ENCODE data around the gene KIAA0930.

Gene KIAA0930

GRCh38 chr22:45224988-45225731 lies 15.5 kb downstream of the KIAA0930 start:
- H3K4me3 ChIP-seq (ENCODE audit: low read depth, low read length) = no peak overlapping the region
- no peak for DNase-seq
- H3K36me3 ChIP-seq (replicated peaks) = no peaks in the 10 kb centered on the region
- H3K27ac ChIP-seq = no peak overlapping the region
- in situ Hi-C loops (cut with HindIII; ENCODE audit: low pct_ligation_motif_present, low sequenced_read_pairs) = no loop called here
- TF ChIP-seq, protein P1, sequence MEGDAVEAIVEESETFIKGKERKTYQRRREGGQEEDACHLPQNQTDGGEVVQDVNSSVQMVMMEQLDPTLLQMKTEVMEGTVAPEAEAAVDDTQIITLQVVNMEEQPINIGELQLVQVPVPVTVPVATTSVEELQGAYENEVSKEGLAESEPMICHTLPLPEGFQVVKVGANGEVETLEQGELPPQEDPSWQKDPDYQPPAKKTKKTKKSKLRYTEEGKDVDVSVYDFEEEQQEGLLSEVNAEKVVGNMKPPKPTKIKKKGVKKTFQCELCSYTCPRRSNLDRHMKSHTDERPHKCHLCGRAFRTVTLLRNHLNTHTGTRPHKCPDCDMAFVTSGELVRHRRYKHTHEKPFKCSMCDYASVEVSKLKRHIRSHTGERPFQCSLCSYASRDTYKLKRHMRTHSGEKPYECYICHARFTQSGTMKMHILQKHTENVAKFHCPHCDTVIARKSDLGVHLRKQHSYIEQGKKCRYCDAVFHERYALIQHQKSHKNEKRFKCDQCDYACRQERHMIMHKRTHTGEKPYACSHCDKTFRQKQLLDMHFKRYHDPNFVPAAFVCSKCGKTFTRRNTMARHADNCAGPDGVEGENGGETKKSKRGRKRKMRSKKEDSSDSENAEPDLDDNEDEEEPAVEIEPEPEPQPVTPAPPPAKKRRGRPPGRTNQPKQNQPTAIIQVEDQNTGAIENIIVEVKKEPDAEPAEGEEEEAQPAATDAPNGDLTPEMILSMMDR (IDR thresholded peaks at IDR 0.05; ENCODE audit: low read depth, low read length, missing control alignments) = no peak
- no peaks in the 10 kb centered on the region for H3K27me3 ChIP-seq (replicated peaks)

DNA sequence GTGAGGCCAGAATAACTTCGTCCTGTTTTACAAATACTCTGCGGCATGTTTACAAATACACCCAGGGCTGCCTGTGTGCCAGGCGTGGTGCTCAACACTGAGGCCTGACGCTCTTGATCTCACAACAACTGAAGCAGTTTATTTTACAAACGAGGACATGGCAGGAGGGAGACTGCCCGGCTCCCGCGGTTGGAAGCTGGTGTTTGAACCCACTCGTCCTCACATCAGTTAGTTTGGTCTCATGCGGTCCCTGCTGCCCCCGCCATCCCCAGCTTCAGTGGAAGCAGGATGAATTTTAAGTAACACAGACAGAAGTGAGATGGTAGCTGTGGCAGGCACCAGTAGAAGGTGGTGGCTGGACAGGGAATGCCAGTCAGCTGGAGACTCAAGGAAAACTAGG lies 16.4 kb downstream of the KIAA0930 start:
- in situ Hi-C loops (cut with HindIII; ENCODE audit: low pct_ligation_motif_present, low sequenced_read_pairs) = no loop called here

DNA sequence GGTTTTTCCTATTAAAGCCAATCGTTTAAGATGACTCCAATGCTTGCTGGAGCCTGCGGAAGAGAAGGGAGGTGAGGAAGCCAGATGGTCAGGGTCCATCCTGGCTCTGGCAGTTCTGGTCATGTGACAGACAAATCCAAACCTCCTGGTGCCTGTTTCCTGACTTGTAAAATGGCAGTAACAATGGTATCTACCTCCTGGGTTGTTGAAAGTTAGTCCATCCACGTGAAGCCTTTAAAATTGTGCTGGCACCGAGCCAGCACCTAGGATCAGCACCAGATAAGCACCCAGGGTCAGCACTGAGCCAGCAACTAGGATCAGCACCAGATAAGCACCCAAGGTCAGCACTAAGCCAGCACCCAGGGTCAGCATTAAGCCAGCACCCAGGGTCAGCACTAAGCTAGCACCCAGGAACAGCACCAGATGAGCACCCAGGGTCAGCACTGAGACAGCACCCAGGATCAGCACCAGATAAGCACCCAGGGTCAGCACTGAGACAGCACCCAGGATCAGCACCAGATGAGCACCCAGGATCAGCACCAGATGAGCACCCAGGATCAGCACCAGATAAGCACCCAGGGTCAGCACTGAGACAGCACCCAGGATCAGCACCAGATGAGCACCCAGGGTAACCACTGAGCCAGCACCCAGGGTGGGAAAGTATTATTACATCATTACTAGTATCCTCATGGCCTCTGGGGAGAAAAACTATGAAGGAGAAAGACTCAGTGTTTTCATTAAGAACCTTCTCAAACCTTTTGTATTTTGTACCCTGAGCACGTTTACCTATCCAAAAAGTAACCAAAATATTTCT lies 17.2 kb downstream of the KIAA0930 start:
- Histone ChIP-seq H3K27me3 (replicated peaks) (no peaks in the 10 kb centered on the region), H3K27ac (no peak overlapping the region), H3K36me3 (replicated peaks) (no peaks in the 10 kb centered on the region), H3K4me3 (ENCODE audit: low read depth, low read length) (no peak overlapping the region)
- TF ChIP-seq, protein P1 (IDR thresholded peaks at IDR 0.05; ENCODE audit: low read depth, low read length, missing control alignments) = no peak
- in situ Hi-C loops (cut with HindIII; ENCODE audit: low pct_ligation_motif_present, low sequenced_read_pairs) = no loop called here
- no peak for DNase-seq

More for the DNA sequence above, 16.4 kb downstream of the KIAA0930 start:
- TF ChIP-seq, protein P1 (IDR thresholded peaks at IDR 0.05; ENCODE audit: low read depth, low read length, missing control alignments) = no peak
- Histone ChIP-seq H3K27ac (no peak overlapping the region), H3K36me3 (replicated peaks) (no peaks in the 10 kb centered on the region), H3K4me3 (ENCODE audit: low read depth, low read length) (no peak overlapping the region), H3K27me3 (replicated peaks) (no peaks in the 10 kb centered on the region)
- DNase-seq = no peak

DNA sequence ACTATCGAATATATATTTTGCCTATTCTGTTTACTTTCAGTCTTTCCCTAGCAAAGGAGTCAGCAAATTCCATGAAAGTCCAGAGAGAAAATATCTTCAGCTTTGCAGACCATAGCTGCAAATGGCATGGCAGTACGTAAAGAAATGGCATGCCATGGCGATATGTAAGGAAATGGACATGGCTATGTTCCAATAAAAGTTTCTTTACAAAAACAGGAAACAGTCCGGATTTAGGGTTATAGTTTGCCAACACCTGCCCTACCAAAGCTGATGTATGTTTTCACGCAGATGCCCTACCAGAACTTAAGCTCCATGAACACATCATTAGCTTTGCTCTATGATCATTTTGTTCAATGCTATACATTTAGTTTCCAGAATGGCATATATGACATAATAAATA lies 19.5 kb downstream of the KIAA0930 start:
- H3K4me3 ChIP-seq (ENCODE audit: low read depth, low read length) = no peak overlapping the region
- TF ChIP-seq, protein P1 (IDR thresholded peaks at IDR 0.05; ENCODE audit: low read depth, low read length, missing control alignments) = no peak
- DNase-seq = no peak
- no peak overlapping the region for H3K27ac ChIP-seq
- H3K27me3 ChIP-seq (replicated peaks) = no peaks in the 10 kb centered on the region
- in situ Hi-C loops (cut with HindIII; ENCODE audit: low pct_ligation_motif_present, low sequenced_read_pairs) = no loop called here
- H3K36me3 ChIP-seq (replicated peaks) = no peaks in the 10 kb centered on the region

DNA sequence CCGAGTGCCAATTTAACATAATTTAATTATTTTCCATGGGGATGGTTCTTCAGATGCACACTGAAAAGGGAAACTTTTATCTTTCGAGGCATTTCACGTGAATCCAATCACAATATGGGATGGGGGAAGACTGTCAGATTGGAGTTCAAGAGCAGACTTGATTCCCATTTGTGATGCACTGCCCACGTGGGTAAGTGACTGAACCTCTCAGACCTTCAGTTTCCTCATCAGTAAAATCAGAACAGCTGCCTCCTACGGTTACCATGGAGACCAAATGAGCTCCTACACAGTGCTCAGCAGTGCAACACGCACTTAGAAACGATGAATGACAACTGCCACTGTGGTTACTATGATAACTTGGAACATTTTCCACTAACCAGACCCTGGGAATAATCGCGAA lies 21.7 kb downstream of the KIAA0930 start:
- TF ChIP-seq, protein P1 (IDR thresholded peaks at IDR 0.05; ENCODE audit: low read depth, low read length, missing control alignments) = no peak
- Histone ChIP-seq H3K27me3 (replicated peaks) (no peaks in the 10 kb centered on the region), H3K36me3 (replicated peaks) (no peaks in the 10 kb centered on the region), H3K4me3 (ENCODE audit: low read depth, low read length) (no peak overlapping the region), H3K27ac (no peak overlapping the region)
- DNase-seq = peak; percentile 17
- in situ Hi-C loops (cut with HindIII; ENCODE audit: low pct_ligation_motif_present, low sequenced_read_pairs) = no loop called here
